Caco-2 (cell line): ENCODE measurements around the gene DNAH1. TPM values are rescaled to one million over a fixed set of nuclear protein-coding genes. Genes with fewer than 3 reads are reported as not detected.

Experiments
- BruUV-seq: library from RNA; stranded (reverse); fragments of 400-500 nt; replicated peaks from 2 replicates; lab custom pipeline; 2021; lab: Mats Ljungman, UMichigan
- CTCF ChIA-PET: fragments of 300-600 bp; sonication (Branson Sonifier 250); formaldehyde crosslinking; loops from one replicate; lab custom pipeline; 2022; ENCODE audit warnings: antibody characterized with exemption; lab: Charles Lee
- POLR2A ChIA-PET: fragments of 300-600 bp; sonication (Branson Sonifier 250); formaldehyde crosslinking; loops from one replicate; lab custom pipeline; 2022; ENCODE audit warnings: antibody characterized with exemption; lab: Charles Lee
- DNase-seq, 2 experiments: peaks; one replicate each; pipeline versions ENCODE4 v3.0.0 to v3.0.0-alpha.2; 2020 to 2022
- H3K27me3 ChIP-seq: replicated peaks from 2 replicates; pipeline ENCODE4 v1.6.0; 2011; ENCODE audit warnings: low read length; ENCODE audit not compliant: control insufficient read depth, insufficient read depth
- H3K36me3 ChIP-seq: 2 replicates; pipeline ENCODE4 v1.5.1; 2011; ENCODE audit warnings: low read length; ENCODE audit not compliant: control insufficient read depth, insufficient read depth
- H3K4me1 ChIP-seq: fragments of 250-450 bp; sonication (Bioruptor Pico); 2 replicates; pipeline ENCODE4 v1.5.1; 2020; ENCODE audit warnings: mild to moderate bottlenecking
- H3K4me3 ChIP-seq: 2 replicates; pipeline ENCODE4 v1.5.1; 2011; ENCODE audit warnings: low read depth, mild to moderate bottlenecking, control low read depth, low read length
- H3K9me3 ChIP-seq: fragments of 250-450 bp; sonication (Bioruptor Pico); 2 replicates; pipeline ENCODE4 v1.5.1; 2020; ENCODE audit warnings: mild to moderate bottlenecking, moderate library complexity
- H3K27ac Mint-ChIP-seq: one replicate; pipeline ENCODE4 v1.8.0; 2022; ENCODE audit warnings: mixed read lengths; ENCODE audit not compliant: unreplicated experiment
- H3K27me3 Mint-ChIP-seq: one replicate; pipeline ENCODE4 v1.8.0; 2022; ENCODE audit warnings: mixed read lengths; ENCODE audit not compliant: insufficient read depth, unreplicated experiment
- H3K36me3 Mint-ChIP-seq: one replicate; pipeline ENCODE4 v1.8.0; 2022; ENCODE audit warnings: mild to moderate bottlenecking, mixed read lengths; ENCODE audit not compliant: insufficient read depth, unreplicated experiment
- H3K4me1 Mint-ChIP-seq: one replicate; pipeline ENCODE4 v1.8.0; 2022; ENCODE audit warnings: low read depth, mixed read lengths; ENCODE audit not compliant: unreplicated experiment
- H3K4me3 Mint-ChIP-seq: one replicate; pipeline ENCODE4 v1.8.0; 2022; ENCODE audit warnings: mild to moderate bottlenecking, moderate library complexity, mixed read lengths; ENCODE audit not compliant: unreplicated experiment
- H3K9me3 Mint-ChIP-seq: one replicate; pipeline ENCODE4 v1.8.0; 2022; ENCODE audit warnings: mixed read lengths; ENCODE audit not compliant: unreplicated experiment
- intact Hi-C: fragments of 100-400 bp; cut with micrococcal nuclease; formaldehyde crosslinking; loops from one replicate; pipeline ENCODE4 v1.10.0; 2022; ENCODE audit not compliant: unreplicated experiment
- total RNA-seq: library from RNA; stranded (reverse); gene quantifications from 2 replicates; pipeline ENCODE4 v1.2.3, GENCODE V29; 2022
- TF ChIP-seq, protein P1 (sequence below), 2 experiments: fragments of 200-600 bp in 1 of 2; IDR thresholded peaks; 1 replicate in 1 of 2; 2 replicates in 1 of 2; pipeline versions ENCODE4 v1.5.1 to v1.8.0; 2011 to 2022; ENCODE audit warnings: antibody characterized with exemption in 1 of 2, control low read depth in 1 of 2, inconsistent platforms in 1 of 2, low read depth in 1 of 2, low read length in 1 of 2, mild to moderate bottlenecking in 1 of 2, moderate library complexity in 1 of 2; ENCODE audit not compliant: insufficient read depth in 1 of 2, severe bottlenecking in 1 of 2, unreplicated experiment in 1 of 2

DNAH1 gene
- total RNA-seq, 1 experiment from 2014 or later, result 4.1 TPM

DNA sequence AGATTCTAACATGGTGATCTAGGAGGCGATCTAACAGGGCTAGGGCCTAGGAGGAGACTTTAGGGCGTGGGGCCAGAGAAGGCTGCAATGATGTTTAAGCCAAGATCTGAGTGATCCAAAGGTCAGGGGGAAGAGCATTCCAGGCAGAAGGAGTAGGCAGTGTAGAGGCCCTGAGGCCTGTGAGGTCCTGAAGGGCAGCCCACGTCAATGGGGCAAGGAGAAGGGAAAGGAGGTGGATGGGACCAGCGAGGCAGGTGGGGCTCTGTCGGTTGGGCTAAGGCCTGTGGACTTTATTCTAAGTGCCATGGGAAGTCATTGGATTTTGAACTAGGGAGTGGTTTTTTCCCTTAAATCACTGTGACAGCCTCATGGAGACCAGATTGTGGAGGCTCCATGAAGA, 10.2 kb upstream of the DNAH1 start:
- H3K36me3 ChIP-seq, result no peaks in the 10 kb centered on the region
- no peaks in the 10 kb centered on the region for H3K27me3 Mint-ChIP-seq
- no peak overlapping the region for H3K4me3 ChIP-seq
- H3K4me1 Mint-ChIP-seq, result peaks cover 13% of the 10 kb centered on the region
- TF ChIP-seq, protein P1, sequence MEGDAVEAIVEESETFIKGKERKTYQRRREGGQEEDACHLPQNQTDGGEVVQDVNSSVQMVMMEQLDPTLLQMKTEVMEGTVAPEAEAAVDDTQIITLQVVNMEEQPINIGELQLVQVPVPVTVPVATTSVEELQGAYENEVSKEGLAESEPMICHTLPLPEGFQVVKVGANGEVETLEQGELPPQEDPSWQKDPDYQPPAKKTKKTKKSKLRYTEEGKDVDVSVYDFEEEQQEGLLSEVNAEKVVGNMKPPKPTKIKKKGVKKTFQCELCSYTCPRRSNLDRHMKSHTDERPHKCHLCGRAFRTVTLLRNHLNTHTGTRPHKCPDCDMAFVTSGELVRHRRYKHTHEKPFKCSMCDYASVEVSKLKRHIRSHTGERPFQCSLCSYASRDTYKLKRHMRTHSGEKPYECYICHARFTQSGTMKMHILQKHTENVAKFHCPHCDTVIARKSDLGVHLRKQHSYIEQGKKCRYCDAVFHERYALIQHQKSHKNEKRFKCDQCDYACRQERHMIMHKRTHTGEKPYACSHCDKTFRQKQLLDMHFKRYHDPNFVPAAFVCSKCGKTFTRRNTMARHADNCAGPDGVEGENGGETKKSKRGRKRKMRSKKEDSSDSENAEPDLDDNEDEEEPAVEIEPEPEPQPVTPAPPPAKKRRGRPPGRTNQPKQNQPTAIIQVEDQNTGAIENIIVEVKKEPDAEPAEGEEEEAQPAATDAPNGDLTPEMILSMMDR (IDR thresholded peaks at IDR 0.05; ENCODE audit: insufficient read depth in 1 of 2, low read depth in 1 of 2, low read length in 1 of 2, severe bottlenecking in 1 of 2, unreplicated experiment in 1 of 2), result no peak
- no peaks in the 10 kb centered on the region for H3K9me3 Mint-ChIP-seq
- H3K4me3 Mint-ChIP-seq, result no peak overlapping the region
- no peak for DNase-seq
- CTCF ChIA-PET, result no interaction called here
- no TSS peak for BruUV-seq
- POLR2A ChIA-PET, result no interaction called here
- H3K36me3 Mint-ChIP-seq, result peaks cover 4% of the 10 kb centered on the region
- intact Hi-C loops, result no loop called here
- no peaks in the 10 kb centered on the region for H3K27me3 ChIP-seq
- no peaks in the 10 kb centered on the region for H3K9me3 ChIP-seq
- peak overlapping the region; percentile 8 for H3K27ac Mint-ChIP-seq
- peaks cover 16% of the 10 kb centered on the region for H3K4me1 ChIP-seq

DNA sequence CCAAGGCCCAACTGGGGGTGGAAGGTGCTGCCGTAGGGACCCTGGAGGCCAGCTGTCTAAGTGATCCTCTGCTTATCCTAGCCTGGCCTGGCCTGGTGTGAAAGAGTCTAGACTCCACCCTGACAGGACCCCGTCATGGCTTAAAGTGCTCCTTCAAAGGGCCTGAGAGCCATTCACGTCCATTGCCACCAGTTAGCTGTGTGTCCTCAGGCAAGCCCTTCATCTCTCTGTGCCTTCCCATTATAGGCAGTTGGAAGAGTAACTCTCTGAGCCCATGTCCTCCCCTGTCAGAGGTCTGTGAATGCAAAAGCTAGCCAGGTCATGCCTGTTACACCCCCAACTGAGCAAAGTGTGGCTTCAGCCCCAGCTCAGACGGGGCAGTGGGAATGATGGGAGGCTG, 9.1 kb upstream of the DNAH1 start:
- no TSS peak for BruUV-seq
- no peak overlapping the region for H3K4me3 Mint-ChIP-seq

DNA sequence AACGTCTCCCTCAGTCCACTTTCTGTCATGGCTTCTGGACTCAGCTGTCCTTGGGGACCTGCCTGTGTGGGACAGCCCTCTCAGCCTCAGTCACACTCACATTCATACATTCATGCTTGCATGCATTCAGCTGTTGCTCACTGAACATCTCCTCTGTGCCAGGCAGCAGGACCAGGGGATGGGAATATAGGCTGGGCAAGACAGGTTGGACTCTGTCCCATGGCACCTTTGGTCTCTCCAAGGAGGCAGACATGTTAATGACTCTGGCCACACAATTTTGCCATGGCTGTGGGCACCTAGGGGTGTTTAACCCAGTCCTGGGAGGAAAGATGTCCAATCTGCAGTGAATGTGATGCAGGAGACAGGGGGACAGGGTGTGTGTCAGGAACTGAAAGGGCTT, 7.8 kb upstream of the DNAH1 start:
- Mint-ChIP-seq H3K36me3 (peaks cover 4% of the 10 kb centered on the region), H3K9me3 (no peaks in the 10 kb centered on the region), H3K27me3 (no peaks in the 10 kb centered on the region), H3K4me3 (no peak overlapping the region), H3K27ac (no peak overlapping the region), H3K4me1 (peaks cover 11% of the 10 kb centered on the region)
- no peaks in the 10 kb centered on the region for H3K36me3 ChIP-seq
- TF ChIP-seq, protein P1 (IDR thresholded peaks at IDR 0.05; ENCODE audit: insufficient read depth in 1 of 2, low read depth in 1 of 2, low read length in 1 of 2, severe bottlenecking in 1 of 2, unreplicated experiment in 1 of 2), result no peak
- no peaks in the 10 kb centered on the region for H3K9me3 ChIP-seq
- CTCF ChIA-PET, result interaction anchor here (1.1 kb wide), 1 partner anchor 31 kb away, joined by 4 read pairs; no protein-coding TSS in a partner anchor
- peaks cover 12% of the 10 kb centered on the region; the same call in 1 of the 2 replicates for H3K4me1 ChIP-seq
- BruUV-seq, result no TSS peak
- POLR2A ChIA-PET, result no interaction called here
- DNase-seq, result no peak
- intact Hi-C loops, result no loop called here
- H3K27me3 ChIP-seq, result no peaks in the 10 kb centered on the region
- H3K4me3 ChIP-seq, result no peak overlapping the region

More for the DNA sequence above, 9.1 kb upstream of the DNAH1 start:
- Histone ChIP-seq H3K4me3 (no peak overlapping the region), H3K27me3 (no peaks in the 10 kb centered on the region), H3K4me1 (peaks cover 12% of the 10 kb centered on the region; the same call in 1 of the 2 replicates), H3K9me3 (no peaks in the 10 kb centered on the region), H3K36me3 (no peaks in the 10 kb centered on the region)
- H3K27me3 Mint-ChIP-seq, result no peaks in the 10 kb centered on the region
- no peaks in the 10 kb centered on the region for H3K9me3 Mint-ChIP-seq
- POLR2A ChIA-PET, result no interaction called here
- CTCF ChIA-PET, result no interaction called here
- TF ChIP-seq, protein P1 (IDR thresholded peaks at IDR 0.05; ENCODE audit: insufficient read depth in 1 of 2, low read depth in 1 of 2, low read length in 1 of 2, severe bottlenecking in 1 of 2, unreplicated experiment in 1 of 2), result no peak
- peaks cover 3% of the 10 kb centered on the region for H3K36me3 Mint-ChIP-seq
- peaks cover 11% of the 10 kb centered on the region for H3K4me1 Mint-ChIP-seq
- intact Hi-C loops, result no loop called here
- no peak overlapping the region for H3K27ac Mint-ChIP-seq
- no peak for DNase-seq
